Endothelial cell of umbilical vein (primary cell): ENCODE measurements around the gene TP53RK. TPM values are rescaled to one million over a fixed set of nuclear protein-coding genes. Genes with fewer than 3 reads are reported as not detected.

Experiments
- BruUV-seq: library from RNA; stranded (reverse); fragments of 400-500 nt; replicated peaks from 2 replicates; lab custom pipeline; 2021; lab: Mats Ljungman, UMichigan
- CTCF ChIA-PET: fragments of 300-600, 350-600 bp; sonication (Branson Sonifier 250); formaldehyde crosslinking; loops from one replicate; lab custom pipeline; 2021; ENCODE audit warnings: antibody characterized with exemption, inconsistent platforms; lab: Charles Lee
- POLR2A ChIA-PET: fragments of 300-600, 350-600 bp; sonication (Branson Sonifier 250); formaldehyde crosslinking; loops from one replicate; lab custom pipeline; 2021; ENCODE audit warnings: antibody characterized with exemption, inconsistent platforms; lab: Charles Lee
- DNase-seq: peaks from one replicate; pipeline ENCODE4 v3.0.0-alpha.2; 2011; ENCODE audit warnings: low read depth, low spot score
- FAIRE-seq: peaks from 2 replicates; lab custom pipeline; 2011; peaks lifted over from hg19 to GRCh38; lab: Jason Lieb, UNC
- H2AFZ ChIP-seq: 2 replicates; pipeline ENCODE4 v1.6.0; 2012; ENCODE audit warnings: low read depth, low read length, control low read depth, inconsistent platforms
- H3K27ac ChIP-seq: 2 replicates; pipeline ENCODE4 v1.5.1; 2011; ENCODE audit warnings: low read depth, mild to moderate bottlenecking, control low read depth, low read length, moderate library complexity; ENCODE audit not compliant: insufficient read depth
- H3K27me3 ChIP-seq, 2 experiments: 2 replicates each; pipeline versions ENCODE4 v1.6.0 to v1.6.1; 2011; ENCODE audit warnings: low read length in 2 of 2, mixed read lengths in 1 of 2; ENCODE audit not compliant: control insufficient read depth in 2 of 2, insufficient read depth in 2 of 2
- H3K36me3 ChIP-seq, 2 experiments: 2 replicates in 1 of 2; 3 replicates in 1 of 2; pipeline ENCODE4 v1.5.1; 2011; ENCODE audit warnings: low read length in 2 of 2, mild to moderate bottlenecking in 1 of 2, moderate library complexity in 1 of 2; ENCODE audit not compliant: control insufficient read depth in 2 of 2, insufficient read depth in 2 of 2; ENCODE audit errors: extremely low read depth in 1 of 2
- H3K4me1 ChIP-seq: 3 replicates; pipeline ENCODE4 v1.5.1; 2011; ENCODE audit warnings: mild to moderate bottlenecking, low read length; ENCODE audit not compliant: control insufficient read depth, insufficient read depth; ENCODE audit errors: extremely low read depth
- H3K4me2 ChIP-seq: 2 replicates; pipeline ENCODE4 v1.6.1; 2011; ENCODE audit warnings: low read length, control low read depth, mixed read lengths; ENCODE audit not compliant: insufficient read depth
- H3K4me3 ChIP-seq, 3 experiments: fragments of 200-600 bp in 1 of 3; sonication (generic), shearing (Covaris generic) in 1 of 3; replicated peaks in 1 of 3; 2 replicates each; pipeline ENCODE4 v1.5.1; 2011 to 2016; ENCODE audit warnings: control low read depth in 3 of 3, low read length in 3 of 3, mild to moderate bottlenecking in 2 of 3, inconsistent platforms in 1 of 3, low read depth in 1 of 3, moderate library complexity in 1 of 3; ENCODE audit not compliant: insufficient read depth in 1 of 3
- H3K79me2 ChIP-seq: 2 replicates; pipeline ENCODE4 v1.6.0; 2012; ENCODE audit warnings: low read length, inconsistent platforms; ENCODE audit not compliant: control insufficient read depth, insufficient read depth
- H3K9ac ChIP-seq: replicated peaks from 2 replicates; pipeline ENCODE3; 2011; ENCODE audit warnings: low read length, control low read depth; ENCODE audit not compliant: insufficient read depth; ENCODE audit errors: extremely low read depth
- H3K9me1 ChIP-seq: replicated peaks from 3 replicates; pipeline ENCODE4 v1.6.0; 2011; ENCODE audit warnings: mild to moderate bottlenecking, low read length; ENCODE audit not compliant: control insufficient read depth, insufficient read depth; ENCODE audit errors: extremely low read depth
- H3K9me3 ChIP-seq: replicated peaks from 2 replicates; pipeline ENCODE4 v1.5.1; 2012; ENCODE audit warnings: low read length, inconsistent platforms; ENCODE audit not compliant: control insufficient read depth, insufficient read depth
- H4K20me1 ChIP-seq: replicated peaks from 2 replicates; pipeline ENCODE3; 2011; ENCODE audit warnings: mild to moderate bottlenecking, low read length; ENCODE audit not compliant: control insufficient read depth, insufficient read depth; ENCODE audit errors: extremely low read depth
- EZH2 ChIP-seq: IDR thresholded peaks from 2 replicates; pipeline ENCODE4 v1.6.1; 2012; ENCODE audit warnings: borderline replicate concordance, low read depth, mild to moderate bottlenecking, moderate library complexity, low read length, inconsistent platforms; ENCODE audit not compliant: severe bottlenecking
- FOS ChIP-seq: IDR thresholded peaks from 2 replicates; pipeline ENCODE4 v1.6.1; 2011; ENCODE audit warnings: mild to moderate bottlenecking, low read length, moderate library complexity, borderline replicate concordance; ENCODE audit not compliant: insufficient read depth
- GATA2 ChIP-seq: IDR thresholded peaks from 2 replicates; pipeline ENCODE4 v1.7.0; 2011; ENCODE audit warnings: low read depth, mild to moderate bottlenecking, moderate library complexity, mixed read lengths, low read length; ENCODE audit not compliant: insufficient read length, insufficient read depth
- JUN ChIP-seq: IDR thresholded peaks from 2 replicates; pipeline ENCODE4 v1.6.1; 2011; ENCODE audit warnings: borderline replicate concordance, low read depth; ENCODE audit not compliant: insufficient read length, insufficient read depth
- MYC ChIP-seq: IDR thresholded peaks from one replicate; pipeline ENCODE4 v1.6.1; 2011; ENCODE audit warnings: mild to moderate bottlenecking, low read depth, low read length
- POLR2A ChIP-seq: IDR thresholded peaks from 2 replicates; pipeline ENCODE4 v1.6.1; 2012; ENCODE audit warnings: low read depth, mild to moderate bottlenecking, control low read depth, low read length
- POLR2AphosphoS5 ChIP-seq: IDR thresholded peaks from 2 replicates; pipeline ENCODE4 v1.6.1; 2012; ENCODE audit warnings: low read depth, mild to moderate bottlenecking, control low read depth, low read length, moderate library complexity; ENCODE audit not compliant: insufficient read depth
- dilution Hi-C: fragments of 300-500 bp; cut with MboI; formaldehyde crosslinking; loops from one replicate; pipeline ENCODE4 v1.15.0; 2019; ENCODE audit warnings: low sequenced_read_pairs; ENCODE audit not compliant: extremely low pct_ligation_motif_present
- intact Hi-C: fragments of 100-400 bp; cut with micrococcal nuclease; formaldehyde crosslinking; loops from one replicate; pipeline ENCODE4 v1.10.0; 2022
- polyA plus RNA-seq, 4 experiments: library from polyadenylated mRNA; depleted of rRNA in 3 of 4; stranded (reverse) in 3 of 4; unstranded in 1 of 4; fragments of >200 nt; gene quantifications; 2 replicates each; pipeline versions ENCODE4 v1.2.1 to v1.2.3, GENCODE V29; 2011 to 2012; ENCODE audit warnings: missing spikeins in 1 of 4
- total RNA-seq: library from RNA; stranded (reverse); gene quantifications from 2 replicates; pipeline ENCODE4 v1.2.3, GENCODE V29; 2021
- TF ChIP-seq, protein P1 (sequence below): IDR thresholded peaks from 2 replicates; pipeline ENCODE4 v1.6.1; 2011; ENCODE audit not compliant: insufficient read depth, insufficient read length
- TF ChIP-seq, protein P2 (sequence below), 2 donors: IDR thresholded peaks; 1 replicate in 1 of 2; 2 replicates in 1 of 2; pipeline ENCODE4 v1.5.1; 2011; ENCODE audit warnings: low read length in 2 of 2, mild to moderate bottlenecking in 2 of 2, moderate library complexity in 2 of 2, control low read depth in 1 of 2, inconsistent platforms in 1 of 2, low read depth in 1 of 2; ENCODE audit not compliant: insufficient read depth in 1 of 2; ENCODE audit errors: extremely low read depth in 1 of 2

Gene TP53RK
- total and polyA plus RNA-seq, 2 donors (not counting 3 experiments of a cell fraction or from before 2014, with no cell fraction given), result 7.0 to 13.1 TPM

GRCh38 chr20:46720019-46720418, 30.8 kb upstream of the TP53RK start:
- POLR2A ChIA-PET, result no interaction called here
- H3K4me2 ChIP-seq, result no peak overlapping the region
- no peaks in the 10 kb centered on the region for H3K4me1 ChIP-seq
- DNase-seq (no peak), FAIRE-seq (no peak)
- intact Hi-C loops, result no loop called here
- no peaks in the 10 kb centered on the region for H3K79me2 ChIP-seq
- H3K27ac ChIP-seq, result no peak overlapping the region
- H3K36me3 ChIP-seq, result no peaks in the 10 kb centered on the region
- CTCF ChIA-PET, result interaction anchor here (1.0 kb wide), 1 partner anchor 29 kb away, joined by 3 read pairs; no protein-coding TSS in a partner anchor
- TF ChIP-seq, protein P1, sequence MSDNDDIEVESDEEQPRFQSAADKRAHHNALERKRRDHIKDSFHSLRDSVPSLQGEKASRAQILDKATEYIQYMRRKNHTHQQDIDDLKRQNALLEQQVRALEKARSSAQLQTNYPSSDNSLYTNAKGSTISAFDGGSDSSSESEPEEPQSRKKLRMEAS, result no peak
- TF ChIP-seq, protein P2, sequence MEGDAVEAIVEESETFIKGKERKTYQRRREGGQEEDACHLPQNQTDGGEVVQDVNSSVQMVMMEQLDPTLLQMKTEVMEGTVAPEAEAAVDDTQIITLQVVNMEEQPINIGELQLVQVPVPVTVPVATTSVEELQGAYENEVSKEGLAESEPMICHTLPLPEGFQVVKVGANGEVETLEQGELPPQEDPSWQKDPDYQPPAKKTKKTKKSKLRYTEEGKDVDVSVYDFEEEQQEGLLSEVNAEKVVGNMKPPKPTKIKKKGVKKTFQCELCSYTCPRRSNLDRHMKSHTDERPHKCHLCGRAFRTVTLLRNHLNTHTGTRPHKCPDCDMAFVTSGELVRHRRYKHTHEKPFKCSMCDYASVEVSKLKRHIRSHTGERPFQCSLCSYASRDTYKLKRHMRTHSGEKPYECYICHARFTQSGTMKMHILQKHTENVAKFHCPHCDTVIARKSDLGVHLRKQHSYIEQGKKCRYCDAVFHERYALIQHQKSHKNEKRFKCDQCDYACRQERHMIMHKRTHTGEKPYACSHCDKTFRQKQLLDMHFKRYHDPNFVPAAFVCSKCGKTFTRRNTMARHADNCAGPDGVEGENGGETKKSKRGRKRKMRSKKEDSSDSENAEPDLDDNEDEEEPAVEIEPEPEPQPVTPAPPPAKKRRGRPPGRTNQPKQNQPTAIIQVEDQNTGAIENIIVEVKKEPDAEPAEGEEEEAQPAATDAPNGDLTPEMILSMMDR (IDR thresholded peaks at IDR 0.05; ENCODE audit: extremely low read depth in 1 of 2, insufficient read depth in 1 of 2, low read depth in 1 of 2, low read length in 2 of 2), result no peak
- no peak for TF ChIP-seq POLR2A
- TF ChIP-seq JUN, result no peak
- no peak for TF ChIP-seq MYC
- TF ChIP-seq GATA2, result no peak
- no peak for TF ChIP-seq FOS
- TF ChIP-seq POLR2AphosphoS5, result no peak
- no peak for TF ChIP-seq EZH2
- no TSS peak for BruUV-seq
- H4K20me1 ChIP-seq, result no peaks in the 10 kb centered on the region
- H3K9me3 ChIP-seq, result no peaks in the 10 kb centered on the region
- H3K9me1 ChIP-seq, result no peaks in the 10 kb centered on the region
- H2AFZ ChIP-seq, result no peak overlapping the region
- no peak overlapping the region for H3K9ac ChIP-seq
- no peaks in the 10 kb centered on the region for H3K27me3 ChIP-seq
- no peak overlapping the region for H3K4me3 ChIP-seq
- dilution Hi-C loops, result no loop called here
